IMR-90 (cell line): Measurements from ENCODE around the gene CRAMP1. TPM values are rescaled to one million over a fixed set of nuclear protein-coding genes. Genes with fewer than 3 reads are reported as not detected.
"Not testable (repeated sequence)": the region's sequence is repeated elsewhere in the genome, so short reads cannot be mapped to it uniquely, and the experiment has no call there.

Experiments used
- ATAC-seq: fragments of 200-7000 bp; cut with Tn5 transposase; 2 replicates; pipeline ENCODE4 v1.9.1; 2020; ENCODE audit warnings: low read depth, mild to moderate bottlenecking, moderate library complexity
- BruUV-seq: library from RNA; stranded (reverse); fragments of 400-500 nt; replicated peaks from 2 replicates; lab custom pipeline; 2021; lab: Mats Ljungman, UMichigan
- CTCF ChIA-PET: fragments of 300-600 bp; formaldehyde crosslinking; extraction: SDS; loops from one replicate; lab custom pipeline; 2021; ENCODE audit warnings: antibody characterized with exemption; lab: Yijun Ruan, JAX
- POLR2A ChIA-PET: fragments of 300-600 bp; sonication (Branson Sonifier 250); formaldehyde crosslinking; loops from one replicate; lab custom pipeline; 2022; ENCODE audit warnings: antibody characterized with exemption; ENCODE audit not compliant: unreplicated experiment; lab: Charles Lee
- DNase-seq: peaks from one replicate; pipeline ENCODE4 v3.0.0; 2013
- H2AFZ ChIP-seq: replicated peaks from 2 replicates; pipeline ENCODE3; 2013; ENCODE audit warnings: low read length, mild to moderate bottlenecking; ENCODE audit not compliant: poor library complexity
- H2AK5ac ChIP-seq: 2 replicates; pipeline ENCODE4 v1.6.1; 2013; ENCODE audit warnings: low read depth, low read length, inconsistent platforms
- H2AK9ac ChIP-seq: replicated peaks from 2 replicates; pipeline ENCODE3; 2013; ENCODE audit warnings: mild to moderate bottlenecking, low read depth, low read length, moderate library complexity; ENCODE audit not compliant: poor library complexity
- H2BK120ac ChIP-seq: 2 replicates; pipeline ENCODE4 v1.6.1; 2013; ENCODE audit warnings: low read depth, low read length, inconsistent platforms
- H2BK15ac ChIP-seq: 3 replicates; pipeline ENCODE4 v1.6.1; 2013; ENCODE audit warnings: low read depth, low read length, inconsistent platforms
- H2BK20ac ChIP-seq: 2 replicates; pipeline ENCODE4 v1.6.1; 2013; ENCODE audit warnings: low read depth, mild to moderate bottlenecking, inconsistent platforms, low read length, moderate library complexity
- H2BK5ac ChIP-seq: 2 replicates; pipeline ENCODE4 v1.6.1; 2013; ENCODE audit warnings: mild to moderate bottlenecking, low read depth, low read length, inconsistent platforms; ENCODE audit not compliant: poor library complexity, severe bottlenecking
- H3K14ac ChIP-seq: replicated peaks from 2 replicates; pipeline ENCODE4 v1.6.1; 2013; ENCODE audit warnings: low read depth, low read length, inconsistent platforms
- H3K18ac ChIP-seq: 2 replicates; pipeline ENCODE4 v1.6.1; 2013; ENCODE audit warnings: low read depth, low read length, control low read depth
- H3K23ac ChIP-seq: 2 replicates; pipeline ENCODE4 v1.6.1; 2013; ENCODE audit warnings: low read depth, low read length, inconsistent platforms
- H3K27ac ChIP-seq: 2 replicates; pipeline ENCODE4 v1.5.1; 2013; ENCODE audit warnings: mild to moderate bottlenecking, control low read depth, low read length; ENCODE audit not compliant: insufficient read depth
- H3K27me3 ChIP-seq: 2 replicates; pipeline ENCODE4 v1.6.1; 2013; ENCODE audit warnings: low read length; ENCODE audit not compliant: control insufficient read depth, insufficient read depth
- H3K36me3 ChIP-seq: 2 replicates; pipeline ENCODE4 v1.6.1; 2013; ENCODE audit warnings: low read length, mixed read lengths; ENCODE audit not compliant: control insufficient read depth, insufficient read depth
- H3K4ac ChIP-seq: 2 replicates; pipeline ENCODE4 v1.6.1; 2013; ENCODE audit warnings: low read depth, low read length, inconsistent platforms
- H3K4me1 ChIP-seq: 2 replicates; pipeline ENCODE4 v1.6.1; 2013; ENCODE audit warnings: low read length, mixed read lengths; ENCODE audit not compliant: control insufficient read depth, insufficient read depth
- H3K4me2 ChIP-seq: 2 replicates; pipeline ENCODE4 v1.6.1; 2013; ENCODE audit warnings: low read depth, mild to moderate bottlenecking, control low read depth, low read length, moderate library complexity
- H3K4me3 ChIP-seq: 2 replicates; pipeline ENCODE4 v1.5.1; 2013; ENCODE audit warnings: low read depth, mild to moderate bottlenecking, control low read depth, low read length, moderate library complexity; ENCODE audit not compliant: insufficient read depth
- H3K56ac ChIP-seq: 2 replicates; pipeline ENCODE4 v1.6.1; 2013; ENCODE audit warnings: low read length, inconsistent platforms; ENCODE audit not compliant: insufficient read depth; ENCODE audit errors: extremely low read depth
- H3K79me1 ChIP-seq, 2 experiments: 2 replicates each; pipeline ENCODE4 v1.6.1; 2013; ENCODE audit warnings: low read length in 2 of 2, inconsistent platforms in 1 of 2, low read depth in 1 of 2
- H3K9ac ChIP-seq: 2 replicates; pipeline ENCODE4 v1.6.1; 2013; ENCODE audit warnings: low read depth, low read length, control low read depth
- H3K9me1 ChIP-seq: 2 replicates; pipeline ENCODE4 v1.6.1; 2013; ENCODE audit warnings: low read length, inconsistent platforms; ENCODE audit not compliant: insufficient read depth
- H3K9me3 ChIP-seq: 2 replicates; pipeline ENCODE4 v1.6.1; 2013; ENCODE audit warnings: low read length; ENCODE audit not compliant: control insufficient read depth, insufficient read depth
- H4K20me1 ChIP-seq: 2 replicates; pipeline ENCODE4 v1.6.1; 2013; ENCODE audit warnings: low read length, inconsistent platforms; ENCODE audit not compliant: insufficient read depth
- H4K5ac ChIP-seq: 2 replicates; pipeline ENCODE4 v1.6.1; 2013; ENCODE audit warnings: mild to moderate bottlenecking, low read depth, low read length, control low read depth
- H4K8ac ChIP-seq, 2 experiments: 2 replicates each; pipeline ENCODE4 v1.6.1; 2013; ENCODE audit warnings: low read depth in 2 of 2, low read length in 2 of 2, control low read depth in 1 of 2, inconsistent platforms in 1 of 2
- H4K91ac ChIP-seq: 2 replicates; pipeline ENCODE4 v1.6.1; 2013; ENCODE audit warnings: low read depth, low read length, inconsistent platforms; ENCODE audit not compliant: insufficient read depth
- WGBS, 2 experiments: methylation state at CpG; one replicate each; pipeline versions ENCODE4 v1.1.5 to v1.1.7; 2013; ENCODE audit warnings: missing lambda C conversion rate in 2 of 2; ENCODE audit not compliant: insufficient read length in 1 of 2; ENCODE audit errors: extremely low coverage in 2 of 2; 5-methylcytosine and 5-hydroxymethylcytosine counted together
- dilution Hi-C: fragments of 300-500 bp; cut with HindIII; formaldehyde crosslinking; loops from one replicate; pipeline ENCODE4 v1.14.3; 2018; ENCODE audit warnings: low sequenced_read_pairs; ENCODE audit not compliant: unreplicated experiment
- in situ Hi-C: fragments of 300-500 bp; cut with MboI; formaldehyde crosslinking; loops from 3 replicates; pipeline ENCODE4 v1.14.3; 2019; ENCODE audit warnings: low sequenced_read_pairs, inconsistent platforms, mixed read lengths
- intact Hi-C: fragments of 100-400 bp; cut with micrococcal nuclease; formaldehyde crosslinking; loops from 2 replicates; pipeline ENCODE4 v1.10.0; 2022
- polyA plus RNA-seq, 3 experiments: library from polyadenylated mRNA; depleted of rRNA; stranded (reverse); fragments of >200 nt; gene quantifications; 2 replicates each; pipeline ENCODE4 v1.2.3, GENCODE V29; 2012; ENCODE audit warnings: low replicate concordance in 1 of 3
- total RNA-seq: library from RNA; depleted of rRNA; stranded (reverse); fragments of >200 nt; gene quantifications from 2 replicates; pipeline ENCODE4 v1.2.3, GENCODE V29; 2012

Gene CRAMP1
- total and polyA plus RNA-seq, 2 of the 4 experiments (the other 2 are of a cell fraction) = 3.2 to 12.0 TPM

DNA sequence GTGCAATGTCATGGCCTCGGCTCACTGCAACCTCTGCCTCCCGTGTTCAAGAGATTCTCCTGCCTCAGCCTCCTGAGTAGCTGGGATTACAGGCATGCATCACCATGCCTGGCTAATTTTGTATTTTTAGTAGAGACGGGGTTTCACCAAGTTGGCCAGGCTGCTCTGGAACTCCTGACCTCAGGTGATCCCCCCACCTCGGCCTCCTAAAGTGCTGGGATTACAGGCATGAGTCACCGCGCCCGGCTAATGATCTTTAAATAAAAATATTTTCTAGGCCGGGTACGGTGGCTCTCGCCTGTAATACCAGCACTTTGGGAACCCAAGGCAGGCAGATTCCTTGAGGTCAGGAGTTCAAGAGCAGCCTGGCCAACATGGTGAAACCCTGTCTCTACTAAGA is 106.1 kb downstream of the CRAMP1 start:
- Histone ChIP-seq H4K20me1 (peaks cover 55% of the 10 kb centered on the region), H3K79me1 (peaks cover 30 to 76% of the 10 kb centered on the region in 2 experiments), H3K9me1 (peaks cover 23% of the 10 kb centered on the region)
- H2BK5ac ChIP-seq, H3K27ac ChIP-seq, DNase-seq, H2BK20ac ChIP-seq, H2BK120ac ChIP-seq, H2AK5ac ChIP-seq, ATAC-seq, H3K4me1 ChIP-seq, H2AK9ac ChIP-seq, BruUV-seq, H2BK15ac ChIP-seq, H4K8ac ChIP-seq, H4K91ac ChIP-seq, H3K27me3 ChIP-seq, H3K4ac ChIP-seq, in situ Hi-C loops, H2AFZ ChIP-seq, H3K9me3 ChIP-seq, intact Hi-C loops, H3K4me3 ChIP-seq, H4K5ac ChIP-seq, dilution Hi-C loops, H3K9ac ChIP-seq, H3K23ac ChIP-seq, H3K14ac ChIP-seq, POLR2A ChIA-PET, H3K18ac ChIP-seq, H3K56ac ChIP-seq, H3K4me2 ChIP-seq, CTCF ChIA-PET, H3K36me3 ChIP-seq: not testable (repeated sequence)
- 92% methylated on average over 4 of the region's 10 CpGs; no CpG with 5 or more reads in 1 of the 2 experiments for WGBS, 2 experiments

- peaks cover 10% of the 10 kb centered on the region for H3K9me1 ChIP-seq
- H3K56ac ChIP-seq, H3K23ac ChIP-seq, H2BK5ac ChIP-seq, POLR2A ChIA-PET, H3K9ac ChIP-seq, H3K4me3 ChIP-seq, DNase-seq, H4K8ac ChIP-seq, H3K18ac ChIP-seq, in situ Hi-C loops, H3K4me2 ChIP-seq, dilution Hi-C loops, H2AK5ac ChIP-seq, H2BK120ac ChIP-seq, H3K4ac ChIP-seq, H2BK15ac ChIP-seq, H3K36me3 ChIP-seq, H3K14ac ChIP-seq, H4K5ac ChIP-seq, BruUV-seq, H3K9me3 ChIP-seq, H2BK20ac ChIP-seq, H2AK9ac ChIP-seq, H3K27me3 ChIP-seq, H3K27ac ChIP-seq, ATAC-seq, H3K4me1 ChIP-seq, H2AFZ ChIP-seq, CTCF ChIA-PET, intact Hi-C loops, H4K91ac ChIP-seq: not testable (repeated sequence)
- WGBS, 2 experiments = 61% methylated on average over 3 of the region's 12 CpGs; no CpG with 5 or more reads in 1 of the 2 experiments
- peaks cover 56% of the 10 kb centered on the region for H4K20me1 ChIP-seq
- H3K79me1 ChIP-seq = peaks cover 22 to 76% of the 10 kb centered on the region in 2 experiments
Measured at GRCh38 chr16:1719559-1720229, 107.5 kb downstream of the CRAMP1 start.
